Umbilical cord (tissue), 2 donors: ENCODE data around the gene SLC47A1. TPM values are rescaled to one million over a fixed set of nuclear protein-coding genes. Genes with fewer than 3 reads are reported as not detected.

Experiments
- DNase-seq: peaks from one replicate; pipeline ENCODE4 v3.0.0-alpha.2; 2015; ENCODE audit warnings: low spot score
- total RNA-seq: library from RNA; depleted of rRNA; stranded (reverse); fragments of >200 nt; gene quantifications from one replicate; pipeline ENCODE4 v1.2.3, GENCODE V29; 2014; ENCODE audit warnings: low replicate concordance; ENCODE audit not compliant: insufficient read depth

SLC47A1 gene
- total RNA-seq, 1 donor from 2014 or later: 0.48 TPM

DNA sequence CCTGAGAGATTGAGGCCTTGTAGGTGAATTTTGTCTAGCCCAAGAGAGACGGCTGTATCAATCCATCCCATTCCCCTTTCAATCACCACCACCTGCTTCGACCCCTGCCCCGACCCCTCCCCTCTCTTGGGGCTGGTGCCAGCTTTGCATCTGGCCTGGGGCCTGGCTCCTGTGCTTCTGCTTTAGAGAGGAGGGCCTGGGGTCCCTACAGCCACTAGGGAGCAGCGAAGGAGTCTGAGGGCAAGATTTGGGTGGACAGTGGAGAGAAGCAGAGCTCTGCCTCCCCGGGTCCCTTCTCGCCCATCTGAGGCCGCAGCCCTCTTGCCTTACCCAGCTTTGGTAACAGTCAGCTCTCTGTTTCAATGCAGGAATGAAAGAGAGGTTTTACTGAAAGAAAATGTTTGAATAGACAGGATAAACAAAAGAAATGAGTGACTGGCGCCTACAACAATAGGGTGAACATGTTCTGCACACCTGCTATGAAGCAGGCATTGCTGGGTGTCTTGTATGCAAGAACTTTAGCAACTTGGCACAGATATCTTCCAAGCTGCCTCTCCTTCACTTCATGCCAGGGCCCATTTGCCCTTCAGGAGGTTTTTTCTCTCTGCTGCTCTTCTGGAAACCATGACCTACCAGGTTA, 57.4 kb downstream of the SLC47A1 start:
- no peak for DNase-seq

DNA sequence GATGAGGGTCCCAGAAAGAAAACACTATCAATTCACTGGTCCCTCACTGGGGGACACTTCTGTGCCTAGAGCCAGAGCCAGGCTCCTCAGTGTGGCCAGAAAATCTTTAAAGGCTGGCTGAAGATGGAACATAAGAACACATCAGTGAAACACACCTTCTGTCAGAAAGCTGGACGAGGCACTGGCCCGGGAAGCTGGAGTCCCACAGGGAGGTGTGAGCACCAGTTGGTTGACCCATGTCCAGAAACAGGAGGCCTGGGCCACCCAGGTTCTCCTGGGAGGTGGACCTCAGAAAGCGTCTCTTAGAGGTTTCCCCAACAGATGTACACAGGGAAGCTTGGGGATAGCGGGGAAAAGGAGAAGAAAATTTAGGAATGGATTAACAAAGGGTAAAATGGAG, 58.7 kb downstream of the SLC47A1 start:
- DNase-seq: no peak

DNA sequence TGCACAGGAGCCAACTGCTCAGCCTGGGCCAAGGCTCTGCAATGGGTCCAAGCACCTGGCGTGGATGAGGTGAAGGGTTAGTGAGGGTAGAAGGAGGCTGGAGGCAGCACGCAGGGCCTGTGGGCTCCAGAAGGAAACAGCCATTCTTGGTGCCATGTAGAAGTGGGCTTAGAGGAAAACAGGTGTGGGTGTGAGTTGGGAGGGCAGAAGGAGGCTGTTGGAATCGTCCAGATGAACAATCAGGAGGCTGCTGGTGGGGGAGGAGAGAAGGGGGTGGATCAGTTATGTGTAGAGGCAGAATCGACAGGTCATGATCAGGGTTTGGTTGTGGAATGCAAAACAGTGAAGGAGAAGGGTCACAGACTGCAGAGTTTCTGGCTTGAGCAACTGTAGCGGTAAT, 63.2 kb downstream of the SLC47A1 start:
- DNase-seq: no peak

DNA sequence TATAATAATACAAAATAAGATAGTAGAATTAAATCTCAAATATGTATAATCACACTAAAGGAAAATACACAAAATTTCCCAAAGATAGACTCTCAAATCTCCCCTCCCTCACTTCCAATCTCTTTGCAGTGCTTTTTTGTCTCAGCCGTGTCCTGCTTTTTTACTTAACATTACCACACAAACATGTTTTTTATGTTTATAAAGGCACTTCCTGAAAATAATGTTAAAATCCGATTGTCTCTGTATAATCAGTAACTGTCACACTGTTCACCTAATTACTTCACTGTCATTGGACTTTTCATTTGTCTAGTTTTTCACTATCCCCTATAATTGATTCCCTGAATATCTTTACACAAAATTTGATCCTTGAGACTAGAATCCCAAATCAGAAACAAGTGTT, 76.7 kb downstream of the SLC47A1 start:
- DNase-seq: no peak

DNA sequence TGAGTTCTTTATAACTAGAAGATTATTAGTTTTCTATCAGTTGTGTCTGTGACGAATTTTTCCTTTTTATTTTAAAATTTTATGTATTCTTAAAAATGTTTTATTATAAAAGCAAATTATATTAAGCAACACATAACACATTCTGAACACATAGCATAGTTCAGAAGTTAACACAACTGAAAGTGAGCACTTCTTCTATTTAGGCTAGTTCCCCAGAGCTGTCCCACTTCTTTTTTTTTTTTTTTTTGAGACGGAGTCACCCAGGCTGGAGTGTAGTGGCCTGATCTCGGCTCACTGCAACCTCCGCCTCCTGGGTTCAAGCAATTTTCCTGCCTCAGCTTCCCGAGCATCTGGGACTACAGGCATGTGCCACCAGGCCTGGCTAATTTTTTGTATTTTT, 77.2 kb downstream of the SLC47A1 start:
- DNase-seq: no peak

DNA sequence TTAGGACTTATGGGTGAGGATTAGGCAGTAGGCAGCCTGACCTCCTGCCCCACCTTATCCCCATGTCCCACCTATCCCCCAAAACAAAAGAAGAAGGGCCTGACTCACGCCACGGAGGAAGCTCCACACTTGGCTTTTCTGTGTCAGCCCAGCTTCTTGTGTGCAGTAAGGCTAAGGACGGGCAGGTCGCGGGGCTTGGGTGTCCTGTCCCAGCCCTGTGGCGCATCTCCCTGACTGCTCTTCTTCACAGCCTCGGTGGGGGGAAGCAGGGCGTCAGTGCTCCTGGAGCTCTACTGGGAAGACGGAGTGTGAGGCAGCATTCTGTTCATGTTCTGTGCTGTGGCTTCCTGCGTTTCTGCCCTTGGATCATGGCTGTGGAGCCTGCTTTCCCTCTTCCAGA, 80.3 kb downstream of the SLC47A1 start:
- peak; percentile 5 for DNase-seq

DNA sequence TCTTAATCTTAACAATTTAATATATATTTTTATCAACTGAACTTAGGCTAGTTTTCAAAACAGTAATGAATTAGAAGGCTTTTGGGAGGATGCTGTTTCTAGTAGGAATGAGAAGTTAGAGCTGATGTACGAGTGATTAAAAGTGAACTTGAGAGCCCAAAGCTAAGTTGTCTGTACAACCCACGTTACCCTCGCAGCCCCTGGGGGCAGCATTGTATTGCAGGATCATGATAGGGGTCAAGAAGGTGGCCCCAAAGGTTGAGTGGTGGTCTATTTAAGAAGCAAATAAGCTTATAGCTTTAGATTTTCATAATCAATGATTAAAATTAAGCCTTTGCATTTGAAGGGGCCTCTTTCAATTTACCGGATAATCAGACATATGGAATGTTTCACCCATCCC, 81.2 kb downstream of the SLC47A1 start:
- DNase-seq: no peak

DNA sequence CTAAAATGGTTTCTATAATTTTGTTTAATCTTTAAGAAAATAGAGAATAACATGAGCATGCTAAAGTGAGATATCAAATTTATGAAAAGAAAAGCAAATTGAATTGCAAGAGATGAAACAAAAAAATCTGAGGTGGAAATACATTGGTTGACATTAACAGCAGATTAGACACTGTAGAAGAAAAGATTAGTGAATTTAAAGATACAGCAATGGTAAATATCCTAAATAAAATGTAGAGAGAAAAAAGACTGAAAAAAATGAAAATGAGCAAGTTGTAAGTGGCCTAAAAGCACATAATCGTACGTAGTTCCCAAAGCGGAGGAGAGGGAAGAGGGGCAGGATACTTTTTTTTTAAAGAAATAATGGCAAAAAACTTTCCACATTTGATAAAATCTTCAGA, 84.4 kb downstream of the SLC47A1 start:
- DNase-seq: no peak

DNA sequence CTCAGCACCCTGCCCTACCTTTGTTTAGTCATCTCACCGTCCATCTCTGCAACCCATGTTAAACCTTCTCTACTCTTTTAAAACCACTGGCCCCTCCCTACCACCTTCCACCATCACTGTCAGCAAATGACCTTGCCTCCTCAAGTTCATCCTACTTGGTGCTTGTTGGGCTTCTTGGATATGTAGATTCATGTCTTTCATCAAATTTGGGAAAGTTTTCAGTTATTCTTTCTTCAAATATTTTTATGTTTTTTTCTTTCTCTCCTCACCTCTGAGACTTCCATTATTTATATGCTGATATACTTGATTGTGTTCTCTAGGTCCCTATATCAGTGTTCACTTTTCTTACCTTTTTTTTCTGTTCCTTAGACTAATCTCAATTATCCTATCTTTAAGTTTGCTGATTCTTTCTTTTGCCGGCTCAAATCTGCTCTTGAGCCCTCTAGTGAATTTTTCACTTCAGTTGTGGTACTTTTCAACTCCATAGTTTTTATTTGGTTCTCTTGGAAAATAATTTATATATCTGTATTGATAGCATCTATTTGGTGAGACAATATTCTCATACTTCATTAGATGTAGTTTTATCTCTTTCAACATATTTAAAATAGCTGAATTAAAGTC, 86.2 kb downstream of the SLC47A1 start:
- no peak for DNase-seq

DNA sequence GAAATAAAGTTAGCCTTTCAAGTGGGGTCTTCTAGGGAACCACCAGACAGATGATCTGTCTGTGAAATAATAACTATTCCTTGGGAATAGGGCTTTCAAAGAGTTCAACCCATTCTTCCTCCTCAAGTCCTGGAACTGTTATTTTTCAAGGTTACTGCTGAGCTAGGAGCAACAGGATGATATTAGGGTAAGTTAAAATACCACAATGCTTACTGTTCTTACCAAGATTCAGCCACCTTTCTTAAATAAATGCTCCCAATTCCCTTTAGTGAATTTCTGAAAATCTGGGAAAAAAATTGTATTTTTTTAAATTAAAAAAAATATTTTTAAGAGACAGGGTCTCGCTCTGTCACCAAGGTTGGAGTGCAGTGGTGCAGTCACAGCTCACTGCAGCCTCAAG, 88.0 kb downstream of the SLC47A1 start:
- DNase-seq: no peak

DNA sequence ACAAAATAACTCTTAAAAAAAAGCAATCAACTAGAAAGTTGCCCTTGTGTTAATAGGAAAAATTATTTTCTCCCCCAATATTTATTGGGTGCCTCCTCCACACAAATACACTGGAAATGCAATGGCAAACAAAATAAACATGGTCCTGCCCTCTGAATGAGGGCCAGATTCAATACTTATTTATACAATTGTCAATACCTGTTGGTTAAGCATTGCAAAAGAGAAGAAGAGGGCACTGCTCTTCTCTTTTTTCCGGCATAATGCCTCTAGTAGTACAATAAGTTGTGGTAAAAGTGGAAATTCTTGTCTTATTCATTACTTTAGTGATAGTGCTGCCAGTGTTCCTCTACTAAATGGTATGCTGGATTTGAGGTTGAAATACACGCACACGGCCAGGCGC, 92.4 kb downstream of the SLC47A1 start:
- no peak for DNase-seq

Other genes starting within 250 kb of the SLC47A1 start
- gene B9D1, start 171.1 kb upstream of the SLC47A1 start, total RNA-seq: 15.9 TPM
- 15.6 TPM for gene MAPK7, start 155.4 kb upstream of the SLC47A1 start, total RNA-seq
- gene MFAP4, start 146.7 kb upstream of the SLC47A1 start, total RNA-seq: 171 TPM
- gene RNF112, start 122.6 kb upstream of the SLC47A1 start, total RNA-seq: 20.5 TPM
- gene ALDH3A2, start 114.9 kb downstream of the SLC47A1 start, total RNA-seq: 71.3 TPM
- 5.5 TPM for gene SLC47A2, start 182.7 kb downstream of the SLC47A1 start, total RNA-seq
- not detected for gene ALDH3A1, start 214.4 kb downstream of the SLC47A1 start, total RNA-seq